Measurements from ENCODE around the gene LENEP.

DNA sequence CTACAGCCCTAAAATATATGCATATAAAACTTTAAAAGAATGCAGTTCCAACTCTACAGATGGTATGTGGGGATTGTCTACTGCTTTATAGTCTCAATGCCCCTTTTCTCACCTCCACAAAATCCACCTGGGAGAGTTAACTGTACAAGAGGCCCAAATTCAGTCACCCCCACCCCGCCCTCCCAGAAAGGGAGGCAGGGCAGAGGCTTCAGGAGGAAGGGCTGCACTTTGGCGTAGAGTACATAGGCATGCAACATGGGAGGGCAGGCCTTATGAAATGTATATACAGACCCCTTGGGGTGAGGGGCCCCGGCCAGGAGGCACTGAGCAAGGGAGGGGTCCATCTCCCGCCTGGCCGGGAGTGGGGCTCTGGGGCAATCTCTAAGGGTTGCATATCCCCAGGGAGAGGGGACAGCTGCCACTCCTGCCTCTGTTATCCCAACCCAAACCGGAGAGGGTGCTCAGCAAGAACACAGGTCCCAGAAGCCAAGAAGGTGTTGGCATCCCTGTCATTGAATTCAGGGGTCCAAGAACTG is 30.5 kb upstream of the LENEP start:
- TF ChIP-seq, protein P1, sequence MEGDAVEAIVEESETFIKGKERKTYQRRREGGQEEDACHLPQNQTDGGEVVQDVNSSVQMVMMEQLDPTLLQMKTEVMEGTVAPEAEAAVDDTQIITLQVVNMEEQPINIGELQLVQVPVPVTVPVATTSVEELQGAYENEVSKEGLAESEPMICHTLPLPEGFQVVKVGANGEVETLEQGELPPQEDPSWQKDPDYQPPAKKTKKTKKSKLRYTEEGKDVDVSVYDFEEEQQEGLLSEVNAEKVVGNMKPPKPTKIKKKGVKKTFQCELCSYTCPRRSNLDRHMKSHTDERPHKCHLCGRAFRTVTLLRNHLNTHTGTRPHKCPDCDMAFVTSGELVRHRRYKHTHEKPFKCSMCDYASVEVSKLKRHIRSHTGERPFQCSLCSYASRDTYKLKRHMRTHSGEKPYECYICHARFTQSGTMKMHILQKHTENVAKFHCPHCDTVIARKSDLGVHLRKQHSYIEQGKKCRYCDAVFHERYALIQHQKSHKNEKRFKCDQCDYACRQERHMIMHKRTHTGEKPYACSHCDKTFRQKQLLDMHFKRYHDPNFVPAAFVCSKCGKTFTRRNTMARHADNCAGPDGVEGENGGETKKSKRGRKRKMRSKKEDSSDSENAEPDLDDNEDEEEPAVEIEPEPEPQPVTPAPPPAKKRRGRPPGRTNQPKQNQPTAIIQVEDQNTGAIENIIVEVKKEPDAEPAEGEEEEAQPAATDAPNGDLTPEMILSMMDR (conservative IDR thresholded peaks at IDR 0.05) = no peak
- TF ChIP-seq EZH2 (IDR thresholded peaks at IDR 0.05; ENCODE audit: low read depth) = no peak
